T1000 (cell line): Measurements from ENCODE around the gene CCDC194.
A peak's percentile ranks its signal among the peaks of the same experiment; 100 is the strongest.
"Not testable (repeated sequence)": the region's sequence is repeated elsewhere in the genome, so short reads cannot be mapped to it uniquely, and the experiment has no call there.

ENCODE experiments used
- DNase-seq: peaks from one replicate; lab custom pipeline; 2025; ENCODE audit warnings: mixed read lengths; lab: John Stamatoyannopoulos, UW

Gene CCDC194

GRCh38 chr19:17370026-17370587, 23.9 kb downstream of the CCDC194 start:
- no peak for DNase-seq

- no peak for DNase-seq
Measured at GRCh38 chr19:17365361-17365760, 28.6 kb downstream of the CCDC194 start.

GRCh38 chr19:17363852-17364605, 30.0 kb downstream of the CCDC194 start:
- not testable (repeated sequence) for DNase-seq

- DNase-seq, result no peak
Measured at GRCh38 chr19:17359905-17360800, 33.8 kb downstream of the CCDC194 start.

GRCh38 chr19:17358395-17358794, 35.6 kb downstream of the CCDC194 start:
- DNase-seq, result no peak

- no peak for DNase-seq
Measured at GRCh38 chr19:17357724-17358123, 36.3 kb downstream of the CCDC194 start.

GRCh38 chr19:17357078-17357666, 36.8 kb downstream of the CCDC194 start:
- DNase-seq, result no peak

GRCh38 chr19:17353386-17353785, 40.6 kb downstream of the CCDC194 start:
- no peak for DNase-seq

GRCh38 chr19:17352608-17353280, 41.3 kb downstream of the CCDC194 start:
- DNase-seq, result no peak

- no peak for DNase-seq
Measured at GRCh38 chr19:17351815-17352435, 42.1 kb downstream of the CCDC194 start.

- peak; percentile 37 for DNase-seq
Measured at GRCh38 chr19:17348700-17349099, 45.3 kb downstream of the CCDC194 start.

GRCh38 chr19:17347877-17348276, 46.1 kb downstream of the CCDC194 start:
- DNase-seq, result no peak

- no peak for DNase-seq
Measured at GRCh38 chr19:17347361-17347760, 46.6 kb downstream of the CCDC194 start.

GRCh38 chr19:17346109-17346671, 47.8 kb downstream of the CCDC194 start:
- peak; percentile 46 for DNase-seq

GRCh38 chr19:17341845-17342244, 52.2 kb downstream of the CCDC194 start:
- DNase-seq, result no peak

- DNase-seq, result no peak
Measured at GRCh38 chr19:17341386-17341785, 52.6 kb downstream of the CCDC194 start.

GRCh38 chr19:17340871-17341357, 53.1 kb downstream of the CCDC194 start:
- no peak for DNase-seq
